PC-9 (cell line): ENCODE measurements around the gene SPHKAP. TPM values are rescaled to one million over a fixed set of nuclear protein-coding genes. Genes with fewer than 3 reads are reported as not detected.

Experiments
- BruUV-seq: library from RNA; stranded (reverse); fragments of 400-500 nt; replicated peaks from 2 replicates; lab custom pipeline; 2021; lab: Mats Ljungman, UMichigan
- CTCF ChIA-PET: fragments of 300-600 bp; sonication (Branson Sonifier 250); formaldehyde crosslinking; loops from one replicate; lab custom pipeline; 2022; ENCODE audit warnings: antibody characterized with exemption; lab: Charles Lee
- POLR2A ChIA-PET: fragments of 300-600 bp; sonication (Branson Sonifier 250); formaldehyde crosslinking; loops from one replicate; lab custom pipeline; 2022; ENCODE audit warnings: antibody characterized with exemption; ENCODE audit not compliant: unreplicated experiment; lab: Charles Lee
- DNase-seq, 2 experiments: peaks; one replicate each; pipeline versions ENCODE4 v3.0.0 to v3.0.0-alpha.2; 2015 to 2022; ENCODE audit warnings: mixed read lengths in 1 of 2
- H2AFZ ChIP-seq: fragments of 200-600 bp; sonication (generic); 2 replicates; pipeline ENCODE4 v1.8.1; 2017; ENCODE audit warnings: antibody characterized with exemption
- H3F3A ChIP-seq: fragments of 200-600 bp; sonication (generic); 2 replicates; pipeline ENCODE4 v1.8.1; 2017; ENCODE audit warnings: antibody characterized with exemption, mild to moderate bottlenecking, low read depth; ENCODE audit not compliant: insufficient read depth
- H3K27ac ChIP-seq: fragments of 200-600 bp; sonication (generic); 2 replicates; pipeline ENCODE4 v1.6.1; 2016; ENCODE audit warnings: mixed run types
- H3K27me3 ChIP-seq: fragments of 200-600 bp; sonication (generic); 2 replicates; pipeline ENCODE4 v1.6.1; 2016; ENCODE audit warnings: low read depth, mixed run types; ENCODE audit not compliant: insufficient read depth
- H3K36me3 ChIP-seq: fragments of 200-600 bp; sonication (generic); 2 replicates; pipeline ENCODE4 v1.6.1; 2016; ENCODE audit warnings: low read depth, mixed run types
- H3K4me1 ChIP-seq: fragments of 200-600 bp; sonication (generic); replicated peaks from 2 replicates; pipeline ENCODE4 v1.6.1; 2016; ENCODE audit warnings: mixed run types; ENCODE audit not compliant: insufficient read depth
- H3K4me2 ChIP-seq: fragments of 200-600 bp; sonication (generic); 2 replicates; pipeline ENCODE4 v1.6.1; 2017; ENCODE audit warnings: mixed run types
- H3K4me3 ChIP-seq: fragments of 200-600 bp; sonication (generic); 2 replicates; pipeline ENCODE4 v1.6.1; 2016; ENCODE audit warnings: mixed run types
- H3K79me2 ChIP-seq: fragments of 200-600 bp; sonication (generic); 2 replicates; pipeline ENCODE4 v1.6.1; 2017; ENCODE audit warnings: low read depth, mixed run types
- H3K9me2 ChIP-seq: fragments of 200-600 bp; sonication (generic); 2 replicates; pipeline ENCODE4 v1.8.1; 2017; ENCODE audit warnings: mild to moderate bottlenecking; ENCODE audit not compliant: insufficient read depth
- H3K9me3 ChIP-seq: fragments of 200-600 bp; sonication (generic); 2 replicates; pipeline ENCODE4 v1.8.1; 2016; ENCODE audit warnings: low read depth; ENCODE audit not compliant: insufficient read depth
- H4K20me1 ChIP-seq: fragments of 200-600 bp; sonication (generic); 2 replicates; pipeline ENCODE4 v1.8.1; 2017; ENCODE audit not compliant: insufficient read depth
- EZH2 ChIP-seq: fragments of 200-600 bp; sonication (generic); IDR thresholded peaks from 2 replicates; pipeline ENCODE4 v1.8.0; 2017; ENCODE audit warnings: antibody characterized with exemption, low read depth
- intact Hi-C: fragments of 100-400 bp; cut with micrococcal nuclease; formaldehyde crosslinking; loops from one replicate; pipeline ENCODE4 v1.10.0; 2022; ENCODE audit not compliant: unreplicated experiment
- total RNA-seq: library from RNA; stranded (reverse); gene quantifications from 2 replicates; pipeline ENCODE4 v1.2.3, GENCODE V29; 2021
- TF ChIP-seq, protein P1 (sequence below): fragments of 200-600 bp; sonication (generic); conservative IDR thresholded peaks from 2 replicates; pipeline ENCODE4 v1.6.1; 2017; ENCODE audit warnings: mixed run types, antibody characterized with exemption, mild to moderate bottlenecking, moderate library complexity

SPHKAP gene
- total RNA-seq, 1 experiment from 2014 or later: not detected

DNA sequence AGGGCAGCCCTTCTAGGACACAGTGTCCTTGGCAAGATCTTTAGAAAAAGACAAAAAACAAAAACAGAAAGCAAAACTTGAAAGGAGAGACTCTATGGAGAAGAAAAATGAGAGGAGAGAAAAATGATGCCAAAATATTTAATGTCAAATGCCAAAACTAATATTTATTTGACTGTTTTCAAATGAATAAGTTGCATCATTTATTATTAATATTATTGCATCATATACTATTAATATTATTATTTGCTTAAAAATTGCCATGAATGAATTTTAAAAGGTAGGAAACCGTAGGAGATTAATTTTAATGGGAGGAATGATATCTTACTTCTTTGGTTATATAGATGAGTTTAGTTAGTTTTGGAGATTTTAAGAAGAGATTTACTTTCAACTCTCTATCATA, 165.7 kb downstream of the SPHKAP start:
- Histone ChIP-seq H3F3A (no peaks in the 10 kb centered on the region), H3K9me2 (no peaks in the 10 kb centered on the region), H3K79me2 (no peaks in the 10 kb centered on the region), H2AFZ (no peak overlapping the region), H3K27ac (no peak overlapping the region), H3K9me3 (no peaks in the 10 kb centered on the region), H3K4me1 (no peaks in the 10 kb centered on the region), H3K4me2 (no peak overlapping the region), H4K20me1 (no peaks in the 10 kb centered on the region), H3K4me3 (no peak overlapping the region), H3K36me3 (no peaks in the 10 kb centered on the region), H3K27me3 (no peaks in the 10 kb centered on the region)
- TF ChIP-seq EZH2: no peak
- TF ChIP-seq, protein P1, sequence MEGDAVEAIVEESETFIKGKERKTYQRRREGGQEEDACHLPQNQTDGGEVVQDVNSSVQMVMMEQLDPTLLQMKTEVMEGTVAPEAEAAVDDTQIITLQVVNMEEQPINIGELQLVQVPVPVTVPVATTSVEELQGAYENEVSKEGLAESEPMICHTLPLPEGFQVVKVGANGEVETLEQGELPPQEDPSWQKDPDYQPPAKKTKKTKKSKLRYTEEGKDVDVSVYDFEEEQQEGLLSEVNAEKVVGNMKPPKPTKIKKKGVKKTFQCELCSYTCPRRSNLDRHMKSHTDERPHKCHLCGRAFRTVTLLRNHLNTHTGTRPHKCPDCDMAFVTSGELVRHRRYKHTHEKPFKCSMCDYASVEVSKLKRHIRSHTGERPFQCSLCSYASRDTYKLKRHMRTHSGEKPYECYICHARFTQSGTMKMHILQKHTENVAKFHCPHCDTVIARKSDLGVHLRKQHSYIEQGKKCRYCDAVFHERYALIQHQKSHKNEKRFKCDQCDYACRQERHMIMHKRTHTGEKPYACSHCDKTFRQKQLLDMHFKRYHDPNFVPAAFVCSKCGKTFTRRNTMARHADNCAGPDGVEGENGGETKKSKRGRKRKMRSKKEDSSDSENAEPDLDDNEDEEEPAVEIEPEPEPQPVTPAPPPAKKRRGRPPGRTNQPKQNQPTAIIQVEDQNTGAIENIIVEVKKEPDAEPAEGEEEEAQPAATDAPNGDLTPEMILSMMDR: no peak
- ChIA-PET CTCF (interaction anchor here (0.5 kb wide), 1 partner anchor 136 kb away, joined by 3 read pairs; no protein-coding TSS in a partner anchor), POLR2A (no interaction called here)
- DNase-seq: no peak
- no TSS peak for BruUV-seq
- intact Hi-C loops: no loop called here

DNA sequence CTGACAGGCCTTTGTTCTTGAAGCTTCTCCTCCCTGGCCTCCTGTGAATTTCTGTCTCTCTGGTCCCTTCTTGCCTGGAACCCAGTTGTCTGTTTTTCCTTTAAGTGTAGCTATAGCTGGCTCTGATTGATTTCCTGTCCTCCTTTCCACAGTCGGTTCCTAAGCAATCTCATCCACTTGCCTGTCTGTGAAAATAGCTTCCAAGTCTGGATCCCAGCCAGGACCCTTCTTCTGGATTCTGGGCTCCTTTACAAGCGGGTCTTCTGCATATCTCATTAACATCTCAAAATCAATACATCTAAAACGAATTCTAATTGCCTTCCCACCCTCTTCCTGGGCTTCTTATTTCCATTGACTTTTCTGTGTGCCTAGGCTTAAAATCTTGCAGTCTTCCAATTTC, 185.1 kb downstream of the SPHKAP start:
- Histone ChIP-seq H3K9me2 (no peaks in the 10 kb centered on the region), H3F3A (no peaks in the 10 kb centered on the region), H3K4me1 (no peaks in the 10 kb centered on the region), H3K27me3 (no peaks in the 10 kb centered on the region; the same call in 1 of the 2 replicates), H3K9me3 (no peaks in the 10 kb centered on the region), H4K20me1 (no peaks in the 10 kb centered on the region), H3K79me2 (no peaks in the 10 kb centered on the region), H3K36me3 (no peaks in the 10 kb centered on the region), H3K27ac (no peak overlapping the region), H3K4me3 (no peak overlapping the region), H3K4me2 (no peak overlapping the region), H2AFZ (no peak overlapping the region)
- CTCF ChIA-PET: no interaction called here
- DNase-seq: no peak
- no peak for TF ChIP-seq EZH2
- TF ChIP-seq, protein P1: no peak
- no TSS peak for BruUV-seq
- intact Hi-C loops: no loop called here
- POLR2A ChIA-PET: no interaction called here

DNA sequence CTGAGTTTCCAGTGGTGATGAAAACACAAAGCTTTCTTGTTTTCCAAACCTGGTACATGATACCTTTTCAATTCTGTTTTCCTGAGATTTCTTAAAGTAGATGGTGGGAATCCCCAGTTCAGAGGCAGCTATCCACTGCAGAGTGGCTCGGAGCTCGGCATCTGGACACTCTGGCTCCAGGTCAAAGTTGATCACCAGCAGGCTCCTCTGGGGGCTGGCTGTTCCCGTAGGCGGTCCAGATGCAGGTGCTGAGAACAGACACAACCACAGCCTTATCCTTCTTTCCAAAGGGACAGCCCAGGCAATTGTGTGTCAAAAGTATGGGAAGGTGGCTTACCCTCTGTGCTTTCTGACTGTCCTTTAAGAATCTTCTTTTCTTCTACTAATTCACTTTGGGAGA, 190.6 kb downstream of the SPHKAP start:
- BruUV-seq: no TSS peak
- ChIA-PET POLR2A (no interaction called here), CTCF (no interaction called here)
- Histone ChIP-seq H3K4me3 (no peak overlapping the region), H3K4me2 (no peak overlapping the region), H3K9me2 (no peaks in the 10 kb centered on the region), H2AFZ (no peak overlapping the region), H4K20me1 (no peaks in the 10 kb centered on the region), H3K4me1 (no peaks in the 10 kb centered on the region), H3F3A (no peaks in the 10 kb centered on the region), H3K27me3 (no peaks in the 10 kb centered on the region; the same call in 1 of the 2 replicates), H3K27ac (no peak overlapping the region), H3K9me3 (no peaks in the 10 kb centered on the region), H3K36me3 (no peaks in the 10 kb centered on the region), H3K79me2 (no peaks in the 10 kb centered on the region)
- no peak for DNase-seq
- intact Hi-C loops: no loop called here
- TF ChIP-seq EZH2: no peak
- TF ChIP-seq, protein P1: no peak
